Neuronal stem cell (in vitro differentiated cells): ENCODE measurements around the gene S100G. TPM values are rescaled to one million over a fixed set of nuclear protein-coding genes. Genes with fewer than 3 reads are reported as not detected.
"Not testable (repeated sequence)": the region's sequence is repeated elsewhere in the genome, so short reads cannot be mapped to it uniquely, and the experiment has no call there.

Experiments used
- DNase-seq: peaks from one replicate; pipeline ENCODE4 v3.0.0-alpha.2; 2013; ENCODE audit warnings: low spot score
- H2AFZ ChIP-seq: one replicate; pipeline ENCODE4 v1.6.1; 2013; ENCODE audit warnings: mild to moderate bottlenecking, low read length, inconsistent platforms
- H2AK5ac ChIP-seq: 2 replicates; pipeline ENCODE4 v1.6.1; 2013; ENCODE audit warnings: low read depth, mild to moderate bottlenecking, inconsistent platforms, low read length, moderate library complexity, mixed read lengths
- H2BK120ac ChIP-seq: 2 replicates; pipeline ENCODE4 v1.6.1; 2013; ENCODE audit warnings: low read depth, mild to moderate bottlenecking, inconsistent platforms, low read length, moderate library complexity, mixed read lengths
- H2BK12ac ChIP-seq: one replicate; pipeline ENCODE4 v1.6.1; 2013; ENCODE audit warnings: low read length, inconsistent platforms
- H2BK15ac ChIP-seq: 2 replicates; pipeline ENCODE4 v1.6.1; 2013; ENCODE audit warnings: mild to moderate bottlenecking, low read length, inconsistent platforms, mixed read lengths
- H2BK5ac ChIP-seq: one replicate; pipeline ENCODE4 v1.6.1; 2013; ENCODE audit warnings: inconsistent platforms, mild to moderate bottlenecking, low read length, moderate library complexity
- H3K14ac ChIP-seq: one replicate; pipeline ENCODE4 v1.6.1; 2013; ENCODE audit warnings: low read length, inconsistent platforms
- H3K18ac ChIP-seq: 2 replicates; pipeline ENCODE4 v1.6.1; 2013; ENCODE audit warnings: low read length, inconsistent platforms
- H3K23ac ChIP-seq: 2 replicates; pipeline ENCODE4 v1.6.1; 2013; ENCODE audit warnings: low read depth, mild to moderate bottlenecking, mixed read lengths, low read length, inconsistent platforms; ENCODE audit not compliant: poor library complexity
- H3K27ac ChIP-seq: replicated peaks from 3 replicates; pipeline ENCODE4 v1.5.1; 2013; ENCODE audit warnings: low read length, inconsistent platforms
- H3K27me3 ChIP-seq, 3 experiments: 2 replicates each; pipeline ENCODE4 v1.6.1; 2013; ENCODE audit warnings: low read length in 3 of 3, mild to moderate bottlenecking in 2 of 3, inconsistent platforms in 1 of 3, low read depth in 1 of 3, mixed read lengths in 1 of 3, moderate library complexity in 1 of 3; ENCODE audit not compliant: control insufficient read depth in 3 of 3, insufficient read depth in 3 of 3
- H3K36me3 ChIP-seq, 2 donors: replicated peaks in 1 of 2; 2 replicates each; pipeline ENCODE4 v1.6.1; 2013; ENCODE audit warnings: low read length in 2 of 2; ENCODE audit not compliant: control insufficient read depth in 2 of 2, insufficient read depth in 2 of 2
- H3K4ac ChIP-seq: 2 replicates; pipeline ENCODE4 v1.6.1; 2013; ENCODE audit warnings: inconsistent platforms, mild to moderate bottlenecking, low read length, moderate library complexity
- H3K4me1 ChIP-seq, 2 donors: 1 replicate in 1 of 2; 2 replicates in 1 of 2; pipeline ENCODE4 v1.6.1; 2013; ENCODE audit warnings: low read length in 2 of 2, low read depth in 1 of 2; ENCODE audit not compliant: control insufficient read depth in 2 of 2, insufficient read depth in 1 of 2
- H3K4me2 ChIP-seq: one replicate; pipeline ENCODE4 v1.6.1; 2013; ENCODE audit warnings: mild to moderate bottlenecking, low read length, inconsistent platforms; ENCODE audit not compliant: insufficient read depth, poor library complexity, severe bottlenecking
- H3K4me3 ChIP-seq, 2 donors: 2 replicates each; pipeline ENCODE4 v1.5.1; 2013; ENCODE audit warnings: low read length in 2 of 2, mild to moderate bottlenecking in 2 of 2, inconsistent platforms in 1 of 2, moderate library complexity in 1 of 2
- H3K79me1 ChIP-seq: one replicate; pipeline ENCODE4 v1.6.1; 2013; ENCODE audit warnings: low read depth, mild to moderate bottlenecking, inconsistent platforms, low read length, moderate library complexity
- H3K9ac ChIP-seq: one replicate; pipeline ENCODE4 v1.6.1; 2013; ENCODE audit warnings: mild to moderate bottlenecking, low read depth, low read length, inconsistent platforms; ENCODE audit not compliant: poor library complexity
- H3K9me3 ChIP-seq, 2 donors: replicated peaks in 1 of 2; 2 replicates each; pipeline versions ENCODE3 to v1.6.1; 2013; ENCODE audit warnings: low read length in 2 of 2, mild to moderate bottlenecking in 2 of 2, inconsistent platforms in 1 of 2, low read depth in 1 of 2, mixed read lengths in 1 of 2, moderate library complexity in 1 of 2; ENCODE audit not compliant: control insufficient read depth in 2 of 2, insufficient read depth in 1 of 2
- H4K8ac ChIP-seq: one replicate; pipeline ENCODE4 v1.6.1; 2013; ENCODE audit warnings: low read depth, mild to moderate bottlenecking, inconsistent platforms, low read length, moderate library complexity
- H4K91ac ChIP-seq: one replicate; pipeline ENCODE4 v1.6.1; 2013; ENCODE audit warnings: low read length, low read depth, mild to moderate bottlenecking, inconsistent platforms; ENCODE audit not compliant: poor library complexity
- WGBS, 2 donors: extraction: QIAGEN DNeasy Blood & Tissue Kit; methylation state at CpG; one replicate each; pipeline ENCODE4 v1.1.7; 2013; ENCODE audit warnings: missing lambda C conversion rate in 2 of 2, mixed read lengths in 1 of 2; ENCODE audit not compliant: insufficient read length in 2 of 2, insufficient replicate concordance in 1 of 2; ENCODE audit errors: extremely low coverage in 2 of 2; 5-methylcytosine and 5-hydroxymethylcytosine counted together
- polyA plus RNA-seq, 2 experiments: library from polyadenylated mRNA; stranded (reverse); fragments of 200-250 nt; gene quantifications; one replicate each; pipeline ENCODE4 v1.2.3, GENCODE V29; 2013

The S100G gene, protein sequence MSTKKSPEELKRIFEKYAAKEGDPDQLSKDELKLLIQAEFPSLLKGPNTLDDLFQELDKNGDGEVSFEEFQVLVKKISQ
- polyA plus RNA-seq (2013, experiment 1 of 2): not detected
- not detected for polyA plus RNA-seq (2013, experiment 2 of 2)

DNA sequence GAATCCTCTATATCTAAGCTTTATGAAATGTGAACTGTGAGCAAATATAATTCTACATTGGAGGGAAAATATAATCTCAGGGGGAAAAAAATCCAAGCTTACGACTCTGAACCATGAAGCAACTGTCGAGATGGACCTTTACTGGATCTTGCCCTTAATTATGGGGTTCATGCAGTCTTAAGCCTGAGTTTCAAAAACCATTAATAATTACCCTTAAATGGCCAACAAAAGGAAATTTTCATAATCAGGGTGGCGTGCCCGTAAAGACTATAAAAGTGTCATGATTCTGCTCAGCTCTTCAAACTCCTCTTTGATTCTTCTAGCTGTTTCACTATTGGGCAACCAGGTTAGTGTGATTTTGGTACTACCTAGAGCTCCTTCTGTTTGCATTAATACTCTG lies at the start of gene S100G:
TSS of gene S100G (plus strand) at position 301 of the 400 bp plus-strand sequence. CDS start 849 bp downstream, outside the sequence.
- H3K27ac ChIP-seq: no peak within 1 kb of the TSS
- no peak within 1 kb of the TSS for H2AK5ac ChIP-seq
- H2BK5ac ChIP-seq: no peak within 1 kb of the TSS
- H2AFZ ChIP-seq: no peak within 1 kb of the TSS
- H3K4me2 ChIP-seq: no peak within 1 kb of the TSS
- no peak within 1 kb of the TSS for H3K14ac ChIP-seq
- no peaks in the 10 kb centered on the region for H3K27me3 ChIP-seq
- no peak for DNase-seq
- no peak within 1 kb of the TSS for H3K23ac ChIP-seq
- no peak within 1 kb of the TSS for H3K18ac ChIP-seq
- WGBS, 2 donors: no CpG with 5 or more reads among the region's 4 CpGs
- peaks cover 0 to 1% of the 10 kb centered on the region in 2 donors for H3K9me3 ChIP-seq
- no peak within 1 kb of the TSS for H3K4me3 ChIP-seq
- H2BK120ac ChIP-seq: no peak within 1 kb of the TSS
- no peak within 1 kb of the TSS for H3K4ac ChIP-seq
- H3K36me3 ChIP-seq: peaks cover 3 to 30% of the 10 kb centered on the region in 2 donors
- H4K8ac ChIP-seq: no peak within 1 kb of the TSS
- H3K79me1 ChIP-seq: no peaks in the 10 kb centered on the region
- no peaks in the 10 kb centered on the region for H3K4me1 ChIP-seq
- no peak within 1 kb of the TSS for H2BK12ac ChIP-seq
- no peak within 1 kb of the TSS for H3K9ac ChIP-seq
- no peak within 1 kb of the TSS for H4K91ac ChIP-seq
- H2BK15ac ChIP-seq: no peak within 1 kb of the TSS

DNA sequence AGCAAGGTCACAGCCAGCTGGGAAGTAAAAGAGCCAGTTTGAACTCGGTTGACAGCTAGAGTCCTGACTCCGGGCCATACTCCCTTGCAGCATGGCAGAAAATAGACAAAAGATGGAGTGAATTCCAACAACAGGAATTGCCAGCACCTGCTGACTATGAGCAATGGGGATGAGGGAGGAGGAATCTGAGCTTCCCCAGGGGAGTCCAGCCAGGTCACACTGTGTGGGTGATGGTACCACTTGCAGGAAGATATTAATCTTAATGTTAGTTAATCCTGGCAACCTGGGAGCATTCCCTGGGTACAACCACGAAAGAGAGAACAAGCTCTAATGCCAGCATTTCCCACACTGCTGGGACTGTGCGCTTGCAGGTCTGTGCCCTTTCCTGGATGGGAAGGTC lies 48.1 kb upstream of the S100G start:
- Histone ChIP-seq H3K79me1 (no peaks in the 10 kb centered on the region), H2BK12ac (no peak overlapping the region), H4K91ac (no peak overlapping the region), H3K23ac (no peak overlapping the region), H3K36me3 (peaks cover 0 to 19% of the 10 kb centered on the region in 2 donors), H3K27ac (no peak overlapping the region), H2AK5ac (no peak overlapping the region), H4K8ac (no peak overlapping the region), H2BK5ac (no peak overlapping the region), H3K9me3 (peaks cover 0 to 2% of the 10 kb centered on the region in 2 donors), H3K4me1 (no peaks in the 10 kb centered on the region), H3K9ac (no peak overlapping the region), H3K18ac (no peak overlapping the region), H3K4me2 (no peak overlapping the region), H2BK120ac (no peak overlapping the region), H2AFZ (no peak overlapping the region), H3K27me3 (no peaks in the 10 kb centered on the region), H3K14ac (no peak overlapping the region), H3K4me3 (no peak overlapping the region), H2BK15ac (no peak overlapping the region), H3K4ac (no peak overlapping the region)
- no CpG with 5 or more reads among the region's 4 CpGs for WGBS, 2 donors
- DNase-seq: no peak

DNA sequence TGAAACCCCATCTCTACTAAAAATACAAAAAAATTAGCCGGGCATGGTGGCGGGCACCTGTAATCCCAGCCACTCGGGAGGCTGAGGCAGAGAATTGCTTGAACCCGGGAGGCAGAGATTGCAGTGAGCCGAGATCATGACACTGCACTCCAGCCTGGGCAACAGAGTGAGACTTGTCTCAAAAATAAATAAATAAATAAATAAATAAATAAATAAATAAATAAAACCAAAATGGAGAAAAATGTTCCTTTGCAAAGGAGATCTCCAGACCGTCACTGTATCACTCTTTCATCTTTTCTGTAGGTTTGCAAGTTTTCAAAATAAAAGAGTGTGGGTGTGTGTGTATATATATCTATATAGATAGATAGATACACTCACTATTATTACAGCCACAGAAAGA lies 46.7 kb upstream of the S100G start:
- not testable (repeated sequence) for H3K4me2 ChIP-seq, H3K18ac ChIP-seq, H3K9ac ChIP-seq, H2AFZ ChIP-seq, H2BK12ac ChIP-seq, H4K91ac ChIP-seq, H2AK5ac ChIP-seq, H3K4me3 ChIP-seq, H2BK15ac ChIP-seq, H3K9me3 ChIP-seq, H3K4me1 ChIP-seq, DNase-seq, H3K14ac ChIP-seq, H3K23ac ChIP-seq, H3K27me3 ChIP-seq, H3K27ac ChIP-seq, H3K79me1 ChIP-seq, H2BK5ac ChIP-seq, H2BK120ac ChIP-seq, H3K4ac ChIP-seq, H4K8ac ChIP-seq
- H3K36me3 ChIP-seq: peaks cover 0 to 28% of the 10 kb centered on the region in 2 donors
- WGBS, 2 donors: no CpG with 5 or more reads among the region's 6 CpGs

DNA sequence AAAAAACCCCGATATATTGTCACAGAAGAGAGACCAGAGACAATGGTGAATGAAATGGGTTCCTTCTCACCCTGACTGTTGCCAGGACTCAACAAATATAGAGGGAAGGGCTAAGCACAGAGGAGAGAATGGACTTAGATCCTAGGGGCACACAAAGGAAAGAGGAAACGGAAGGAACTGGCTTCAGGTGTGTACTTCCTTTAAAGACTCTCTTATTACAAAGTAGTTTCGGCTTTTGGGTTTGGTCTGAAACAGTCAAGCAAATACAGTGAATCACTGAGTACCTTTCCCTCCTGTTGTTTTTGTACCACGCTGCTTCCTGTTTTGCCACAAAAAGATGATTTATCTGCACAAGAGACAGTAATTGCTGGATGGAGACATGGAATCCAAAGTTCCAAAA lies 46.1 kb upstream of the S100G start:
- WGBS, 2 donors: no CpG with 5 or more reads among the region's 4 CpGs
- Histone ChIP-seq H4K91ac (no peak overlapping the region), H2BK15ac (no peak overlapping the region), H2BK120ac (no peak overlapping the region), H2BK5ac (no peak overlapping the region), H3K23ac (no peak overlapping the region), H4K8ac (no peak overlapping the region), H3K79me1 (no peaks in the 10 kb centered on the region), H3K14ac (no peak overlapping the region), H3K36me3 (peaks cover 0 to 34% of the 10 kb centered on the region in 2 donors), H3K27me3 (no peaks in the 10 kb centered on the region), H2BK12ac (no peak overlapping the region), H3K4me1 (no peaks in the 10 kb centered on the region), H3K9me3 (peaks cover 0 to 2% of the 10 kb centered on the region in 2 donors), H2AFZ (no peak overlapping the region), H3K4me3 (no peak overlapping the region), H2AK5ac (no peak overlapping the region), H3K4ac (no peak overlapping the region), H3K27ac (no peak overlapping the region), H3K9ac (no peak overlapping the region), H3K18ac (no peak overlapping the region), H3K4me2 (no peak overlapping the region)
- DNase-seq: no peak
